Neural cell (in vitro differentiated cells): ENCODE data around the gene NLRP5. TPM values are rescaled to one million over a fixed set of nuclear protein-coding genes. Genes with fewer than 3 reads are reported as not detected.

ENCODE experiments used
- H2AFZ ChIP-seq: fragments of 200-600, 300-800 bp; sonication (generic), shearing (Covaris generic); 2 replicates; pipeline ENCODE4 v1.6.0; 2014; ENCODE audit warnings: low read depth, mild to moderate bottlenecking, antibody characterized with exemption, low read length, moderate library complexity
- H3F3A ChIP-seq: fragments of 200-600 bp; shearing (Covaris generic); 2 replicates; pipeline ENCODE4 v1.6.1; 2016; ENCODE audit warnings: mild to moderate bottlenecking, moderate library complexity, mixed read lengths, antibody characterized with exemption, low read length; ENCODE audit not compliant: insufficient read depth, poor library complexity, severe bottlenecking
- H3K27ac ChIP-seq: fragments of 200-600, 300-800 bp; sonication (generic), shearing (Covaris generic); 2 replicates; pipeline ENCODE4 v1.5.1; 2014; ENCODE audit warnings: mild to moderate bottlenecking, low read length, moderate library complexity
- H3K27me3 ChIP-seq: fragments of 300-800, 200-600 bp; sonication (generic), shearing (Covaris generic); 2 replicates; pipeline ENCODE4 v1.6.0; 2014; ENCODE audit warnings: mild to moderate bottlenecking, low read depth, low read length, moderate library complexity; ENCODE audit not compliant: insufficient read depth
- H3K36me3 ChIP-seq: fragments of 300-800, 200-600 bp; sonication (generic), shearing (Covaris generic); 2 replicates; pipeline ENCODE4 v1.5.1; 2014; ENCODE audit warnings: mild to moderate bottlenecking, antibody characterized with exemption, low read length, moderate library complexity; ENCODE audit not compliant: insufficient read depth
- H3K4me2 ChIP-seq: fragments of 300-800, 200-600 bp; sonication (generic), shearing (Covaris generic); 2 replicates; pipeline ENCODE4 v1.6.0; 2014; ENCODE audit warnings: mild to moderate bottlenecking, low read length
- H3K4me3 ChIP-seq: fragments of 300-800, 200-600 bp; sonication (generic), shearing (Covaris generic); 2 replicates; pipeline ENCODE4 v1.5.1; 2014; ENCODE audit warnings: mild to moderate bottlenecking, low read length, moderate library complexity
- H3K79me2 ChIP-seq: fragments of 200-600 bp; shearing (Covaris generic); replicated peaks from 2 replicates; pipeline ENCODE4 v1.6.0; 2014; ENCODE audit warnings: mild to moderate bottlenecking, low read length, moderate library complexity; ENCODE audit not compliant: insufficient read depth
- H3K9ac ChIP-seq: fragments of 300-800, 200-600 bp; sonication (generic), shearing (Covaris generic); 2 replicates; pipeline ENCODE4 v1.6.1; 2016; ENCODE audit warnings: mild to moderate bottlenecking, low read length, mixed read lengths
- H3K9me2 ChIP-seq: fragments of 200-600 bp; shearing (Covaris generic); 2 replicates; pipeline ENCODE4 v1.6.1; 2016; ENCODE audit warnings: mild to moderate bottlenecking, low read length, mixed read lengths; ENCODE audit not compliant: insufficient read depth
- H3K9me3 ChIP-seq: fragments of 200-600, 300-800 bp; sonication (generic), shearing (Covaris generic); 2 replicates; pipeline ENCODE4 v1.6.1; 2016; ENCODE audit warnings: mild to moderate bottlenecking, mixed run types, low read length, moderate library complexity, mixed read lengths
- H4K20me1 ChIP-seq: fragments of 200-600 bp; shearing (Covaris generic); 2 replicates; pipeline ENCODE4 v1.6.1; 2016; ENCODE audit warnings: mild to moderate bottlenecking, mixed run types; ENCODE audit not compliant: insufficient read depth
- EP300 ChIP-seq: fragments of 450-650 bp; conservative IDR thresholded peaks from 2 replicates; pipeline ENCODE4 v1.6.1; 2014; ENCODE audit warnings: antibody characterized with exemption, mild to moderate bottlenecking, moderate library complexity; ENCODE audit not compliant: poor library complexity, severe bottlenecking
- EZH2 ChIP-seq: fragments of 200-600, 300-800 bp; shearing (Covaris generic), sonication (generic); IDR thresholded peaks from 2 replicates; pipeline ENCODE4 v1.6.1; 2014; ENCODE audit warnings: antibody characterized with exemption, low read length, borderline replicate concordance, mild to moderate bottlenecking; ENCODE audit not compliant: insufficient read depth, poor library complexity, severe bottlenecking
- MXI1 ChIP-seq: fragments of 450-650 bp; conservative IDR thresholded peaks from 2 replicates; pipeline ENCODE4 v1.6.1; 2014; ENCODE audit warnings: antibody characterized with exemption, mild to moderate bottlenecking; ENCODE audit not compliant: poor library complexity, severe bottlenecking
- POLR2AphosphoS5 ChIP-seq: IDR thresholded peaks from 2 replicates; pipeline ENCODE4 v1.6.1; 2012
- RAD21 ChIP-seq: fragments of 450-650 bp; conservative IDR thresholded peaks from 2 replicates; pipeline ENCODE4 v1.6.1; 2014; ENCODE audit warnings: antibody characterized with exemption, mild to moderate bottlenecking, moderate library complexity
- SMC3 ChIP-seq: fragments of 450-650 bp; conservative IDR thresholded peaks from 2 replicates; pipeline ENCODE4 v1.6.1; 2014; ENCODE audit warnings: antibody characterized with exemption, mild to moderate bottlenecking, moderate library complexity; ENCODE audit not compliant: poor library complexity
- TAF1 ChIP-seq: IDR thresholded peaks from 2 replicates; pipeline ENCODE4 v1.6.1; 2012; ENCODE audit warnings: low read depth
- polyA plus RNA-seq: library from polyadenylated mRNA; depleted of rRNA; stranded (reverse); fragments of >200 nt; gene quantifications from 2 replicates; pipeline ENCODE4 v1.2.3, GENCODE V29; 2014
- TF ChIP-seq, protein P1 (sequence below): fragments of 450-650 bp; IDR thresholded peaks from 2 replicates; pipeline ENCODE4 v1.5.1; 2014; ENCODE audit warnings: antibody characterized with exemption, mild to moderate bottlenecking, moderate library complexity; ENCODE audit not compliant: poor library complexity, severe bottlenecking
- TF ChIP-seq, protein P2 (sequence below): IDR thresholded peaks from 2 replicates; pipeline ENCODE4 v1.6.1; 2012; ENCODE audit warnings: borderline replicate concordance

NLRP5 gene
- polyA plus RNA-seq, 1 donor from 2014 or later = not detected

DNA sequence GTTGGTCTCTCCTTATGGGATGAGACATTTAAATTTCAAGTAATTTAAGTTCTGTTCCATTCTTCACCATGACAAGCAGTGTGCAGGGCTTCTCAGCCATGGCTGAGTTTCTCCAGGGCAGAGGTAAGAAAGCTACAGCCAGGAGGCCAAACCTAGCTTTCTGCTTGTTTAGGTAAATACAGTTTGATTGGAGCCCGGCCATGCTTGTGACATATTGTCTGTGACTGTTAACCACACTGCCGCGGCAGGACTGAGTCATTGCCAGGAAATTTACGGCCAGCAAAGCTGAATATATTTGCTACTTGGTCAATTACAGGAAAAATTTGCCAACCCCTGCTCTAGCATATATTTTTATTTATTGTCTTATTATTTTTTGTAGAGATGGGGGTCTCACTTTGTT lies 28.2 kb upstream of the NLRP5 start:
- TF ChIP-seq EZH2 (no peak), MXI1 (no peak), TAF1 (no peak), SMC3 (no peak), RAD21 (no peak), EP300 (no peak), POLR2AphosphoS5 (no peak)
- TF ChIP-seq, protein P1, sequence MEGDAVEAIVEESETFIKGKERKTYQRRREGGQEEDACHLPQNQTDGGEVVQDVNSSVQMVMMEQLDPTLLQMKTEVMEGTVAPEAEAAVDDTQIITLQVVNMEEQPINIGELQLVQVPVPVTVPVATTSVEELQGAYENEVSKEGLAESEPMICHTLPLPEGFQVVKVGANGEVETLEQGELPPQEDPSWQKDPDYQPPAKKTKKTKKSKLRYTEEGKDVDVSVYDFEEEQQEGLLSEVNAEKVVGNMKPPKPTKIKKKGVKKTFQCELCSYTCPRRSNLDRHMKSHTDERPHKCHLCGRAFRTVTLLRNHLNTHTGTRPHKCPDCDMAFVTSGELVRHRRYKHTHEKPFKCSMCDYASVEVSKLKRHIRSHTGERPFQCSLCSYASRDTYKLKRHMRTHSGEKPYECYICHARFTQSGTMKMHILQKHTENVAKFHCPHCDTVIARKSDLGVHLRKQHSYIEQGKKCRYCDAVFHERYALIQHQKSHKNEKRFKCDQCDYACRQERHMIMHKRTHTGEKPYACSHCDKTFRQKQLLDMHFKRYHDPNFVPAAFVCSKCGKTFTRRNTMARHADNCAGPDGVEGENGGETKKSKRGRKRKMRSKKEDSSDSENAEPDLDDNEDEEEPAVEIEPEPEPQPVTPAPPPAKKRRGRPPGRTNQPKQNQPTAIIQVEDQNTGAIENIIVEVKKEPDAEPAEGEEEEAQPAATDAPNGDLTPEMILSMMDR = no peak
- TF ChIP-seq, protein P2, sequence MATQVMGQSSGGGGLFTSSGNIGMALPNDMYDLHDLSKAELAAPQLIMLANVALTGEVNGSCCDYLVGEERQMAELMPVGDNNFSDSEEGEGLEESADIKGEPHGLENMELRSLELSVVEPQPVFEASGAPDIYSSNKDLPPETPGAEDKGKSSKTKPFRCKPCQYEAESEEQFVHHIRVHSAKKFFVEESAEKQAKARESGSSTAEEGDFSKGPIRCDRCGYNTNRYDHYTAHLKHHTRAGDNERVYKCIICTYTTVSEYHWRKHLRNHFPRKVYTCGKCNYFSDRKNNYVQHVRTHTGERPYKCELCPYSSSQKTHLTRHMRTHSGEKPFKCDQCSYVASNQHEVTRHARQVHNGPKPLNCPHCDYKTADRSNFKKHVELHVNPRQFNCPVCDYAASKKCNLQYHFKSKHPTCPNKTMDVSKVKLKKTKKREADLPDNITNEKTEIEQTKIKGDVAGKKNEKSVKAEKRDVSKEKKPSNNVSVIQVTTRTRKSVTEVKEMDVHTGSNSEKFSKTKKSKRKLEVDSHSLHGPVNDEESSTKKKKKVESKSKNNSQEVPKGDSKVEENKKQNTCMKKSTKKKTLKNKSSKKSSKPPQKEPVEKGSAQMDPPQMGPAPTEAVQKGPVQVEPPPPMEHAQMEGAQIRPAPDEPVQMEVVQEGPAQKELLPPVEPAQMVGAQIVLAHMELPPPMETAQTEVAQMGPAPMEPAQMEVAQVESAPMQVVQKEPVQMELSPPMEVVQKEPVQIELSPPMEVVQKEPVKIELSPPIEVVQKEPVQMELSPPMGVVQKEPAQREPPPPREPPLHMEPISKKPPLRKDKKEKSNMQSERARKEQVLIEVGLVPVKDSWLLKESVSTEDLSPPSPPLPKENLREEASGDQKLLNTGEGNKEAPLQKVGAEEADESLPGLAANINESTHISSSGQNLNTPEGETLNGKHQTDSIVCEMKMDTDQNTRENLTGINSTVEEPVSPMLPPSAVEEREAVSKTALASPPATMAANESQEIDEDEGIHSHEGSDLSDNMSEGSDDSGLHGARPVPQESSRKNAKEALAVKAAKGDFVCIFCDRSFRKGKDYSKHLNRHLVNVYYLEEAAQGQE = no peak
- no peaks in the 10 kb centered on the region for H3K79me2 ChIP-seq
- no peak overlapping the region for H3K4me2 ChIP-seq
- H3F3A ChIP-seq = no peaks in the 10 kb centered on the region
- H3K9ac ChIP-seq = no peak overlapping the region
- no peaks in the 10 kb centered on the region for H3K27me3 ChIP-seq
- no peak overlapping the region for H2AFZ ChIP-seq
- no peak overlapping the region for H3K4me3 ChIP-seq
- H3K36me3 ChIP-seq = no peaks in the 10 kb centered on the region
- no peaks in the 10 kb centered on the region for H4K20me1 ChIP-seq
- no peaks in the 10 kb centered on the region for H3K9me2 ChIP-seq
- H3K27ac ChIP-seq = no peak overlapping the region
- H3K9me3 ChIP-seq = no peaks in the 10 kb centered on the region

DNA sequence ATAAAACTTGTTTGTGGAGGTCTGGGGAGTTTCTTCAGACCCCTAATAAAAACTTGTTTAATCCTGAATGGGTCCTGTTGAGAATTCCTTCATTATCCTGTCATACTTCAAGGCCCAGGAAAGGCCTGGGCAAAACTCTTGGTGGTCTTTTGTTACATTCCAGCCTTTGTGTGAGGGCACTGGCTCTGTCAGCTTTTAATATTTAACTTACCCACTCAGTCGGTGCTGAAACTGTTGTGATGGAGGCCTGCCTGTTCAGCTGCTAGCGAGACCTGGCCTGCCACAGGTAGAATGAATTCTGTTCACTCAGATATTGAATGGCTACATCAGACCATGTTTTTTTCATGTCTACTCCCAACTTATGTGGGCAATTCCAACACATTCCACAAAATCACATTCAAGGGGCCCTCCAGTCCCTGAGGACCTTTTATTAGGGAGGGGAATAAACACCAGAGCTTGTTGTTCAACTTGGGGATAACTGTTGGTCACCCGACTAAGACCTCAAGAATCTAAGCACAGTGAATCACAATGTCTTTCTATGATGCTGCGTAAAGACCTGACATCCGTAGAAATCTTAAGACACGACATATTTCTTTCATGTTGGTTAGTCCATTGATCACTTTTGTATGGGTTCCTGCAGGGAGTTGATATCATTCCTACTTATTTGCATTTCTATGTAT lies 26.4 kb upstream of the NLRP5 start:
- no peaks in the 10 kb centered on the region for H3K79me2 ChIP-seq
- no peak overlapping the region for H2AFZ ChIP-seq
- no peak overlapping the region for H3K9ac ChIP-seq
- H4K20me1 ChIP-seq = no peaks in the 10 kb centered on the region
- no peaks in the 10 kb centered on the region for H3K9me2 ChIP-seq
- no peak overlapping the region for H3K4me2 ChIP-seq
- no peak overlapping the region for H3K27ac ChIP-seq
- no peak overlapping the region for H3K4me3 ChIP-seq
- no peaks in the 10 kb centered on the region for H3F3A ChIP-seq
- no peaks in the 10 kb centered on the region for H3K27me3 ChIP-seq
- H3K9me3 ChIP-seq = no peaks in the 10 kb centered on the region
- TF ChIP-seq MXI1 (no peak), RAD21 (no peak), POLR2AphosphoS5 (no peak), EP300 (no peak), EZH2 (no peak), TAF1 (no peak), SMC3 (no peak)
- TF ChIP-seq, protein P2 = no peak
- TF ChIP-seq, protein P1 = no peak
- no peaks in the 10 kb centered on the region for H3K36me3 ChIP-seq
